HepG2 (cell line): ENCODE measurements around the gene BCAS1. TPM values are rescaled to one million over a fixed set of nuclear protein-coding genes. Genes with fewer than 3 reads are reported as not detected.

Experiments
- ELF1 ChIP-seq: sonication (generic); formaldehyde crosslinking; IDR thresholded peaks from 2 replicates; pipeline ENCODE4 v1.4.0; 2020; ENCODE audit warnings: missing genetic modification reagents
- GATAD2A ChIP-seq: IDR thresholded peaks from 2 replicates; pipeline ENCODE4 v1.6.1; 2016
- HIC2 ChIP-seq: sonication (generic); formaldehyde crosslinking; IDR thresholded peaks from 2 replicates; pipeline ENCODE4 v1.9.0; 2022; ENCODE audit warnings: low read depth, missing genetic modification reagents
- HNF1B ChIP-seq: sonication (generic); formaldehyde crosslinking; IDR thresholded peaks from 2 replicates; pipeline ENCODE4 v1.5.1; 2020; ENCODE audit warnings: mild to moderate bottlenecking, moderate library complexity, missing genetic modification reagents
- KDM1A ChIP-seq: IDR thresholded peaks from 2 replicates; pipeline ENCODE4 v1.6.1; 2016; ENCODE audit warnings: missing compliant biosample characterization
- KLF16 ChIP-seq, 2 experiments: sonication (generic) in 1 of 2; formaldehyde crosslinking in 1 of 2; IDR thresholded peaks; 2 replicates each; pipeline versions ENCODE4 v1.6.1 to v1.8.0; 2016 to 2023; ENCODE audit warnings: missing genetic modification reagents in 2 of 2, missing compliant biosample characterization in 1 of 2
- MAFF ChIP-seq: IDR thresholded peaks from 2 replicates; pipeline ENCODE4 v1.6.1; 2011; ENCODE audit warnings: low read depth, low read length, improper control_type of control experiment
- NFE2 ChIP-seq: sonication (generic); formaldehyde crosslinking; IDR thresholded peaks from 2 replicates; pipeline ENCODE4 v1.4.0; 2020; ENCODE audit warnings: missing genetic modification reagents
- REST ChIP-seq, 2 experiments: IDR thresholded peaks; 2 replicates each; pipeline ENCODE4 v1.6.1; 2011 to 2012; ENCODE audit warnings: low read length in 2 of 2, borderline replicate concordance in 1 of 2, low read depth in 1 of 2, mild to moderate bottlenecking in 1 of 2, moderate library complexity in 1 of 2
- SP140L ChIP-seq: sonication (generic); formaldehyde crosslinking; IDR thresholded peaks from 2 replicates; pipeline ENCODE4 v1.4.0; 2020; ENCODE audit warnings: missing genetic modification reagents, borderline replicate concordance
- ZBTB1 ChIP-seq: sonication (generic); formaldehyde crosslinking; IDR thresholded peaks from 2 replicates; pipeline ENCODE4 v1.4.0; 2020; ENCODE audit warnings: missing genetic modification reagents, borderline replicate concordance
- ZFP1 ChIP-seq: IDR thresholded peaks from 2 replicates; pipeline ENCODE4 v1.6.1; 2016
- ZNF275 ChIP-seq: sonication (generic); formaldehyde crosslinking; IDR thresholded peaks from 2 replicates; pipeline ENCODE4 v1.8.0; 2022; ENCODE audit warnings: missing genetic modification reagents, mild to moderate bottlenecking, inconsistent platforms, borderline replicate concordance
- ZNF549 ChIP-seq: sonication (generic); formaldehyde crosslinking; IDR thresholded peaks from 2 replicates; pipeline ENCODE4 v1.5.0; 2020; ENCODE audit warnings: missing genetic modification reagents
- ZNF563 ChIP-seq: sonication (generic); formaldehyde crosslinking; IDR thresholded peaks from 2 replicates; pipeline ENCODE4 v1.8.0; 2022; ENCODE audit warnings: mild to moderate bottlenecking, moderate library complexity, missing genetic modification reagents
- ZNF639 ChIP-seq: conservative IDR thresholded peaks from 2 replicates; pipeline ENCODE4 v1.6.1; 2018; ENCODE audit warnings: missing genetic modification reagents
- ZNF678 ChIP-seq: sonication (generic); formaldehyde crosslinking; IDR thresholded peaks from 2 replicates; pipeline ENCODE4 v1.4.0; 2020; ENCODE audit warnings: mild to moderate bottlenecking, missing genetic modification reagents
- ZNF704 ChIP-seq: sonication (generic); formaldehyde crosslinking; IDR thresholded peaks from 2 replicates; pipeline ENCODE4 v1.8.1; 2023; ENCODE audit warnings: mild to moderate bottlenecking, inconsistent platforms, moderate library complexity, missing genetic modification reagents, borderline replicate concordance
- ZSCAN21 ChIP-seq: sonication (generic); formaldehyde crosslinking; IDR thresholded peaks from 2 replicates; pipeline ENCODE4 v1.8.0; 2022; ENCODE audit warnings: mild to moderate bottlenecking, missing genetic modification reagents, moderate library complexity, borderline replicate concordance
- polyA plus RNA-seq, 8 experiments: library from polyadenylated mRNA; depleted of rRNA in 3 of 8; stranded (reverse) in 7 of 8; unstranded in 1 of 8; fragments of >200 nt; fragmentation: Illumina TruSeq in 4 of 8; extraction: Trizol in 4 of 8; gene quantifications; 2 replicates each; pipeline versions ENCODE4 v1.2.1 to v1.2.3, GENCODE V29; 2011 to 2016; ENCODE audit warnings: low read depth in 4 of 8, missing spikeins in 1 of 8, mixed read lengths in 1 of 8; ENCODE audit not compliant: insufficient read depth in 1 of 8
- total RNA-seq, 5 experiments: library from RNA; depleted of rRNA; stranded (reverse); fragments of >200 nt; fragmentation: Illumina TruSeq; extraction: Trizol; gene quantifications; 2 replicates each; pipeline ENCODE4 v1.2.3, GENCODE V29; 2016; ENCODE audit warnings: low read depth in 1 of 5

Gene BCAS1
- total and polyA plus RNA-seq, 2 of the 13 experiments (the other 11 are each of a cell fraction or from before 2014, with no cell fraction given) = 0.55 to 0.91 TPM

- TF ChIP-seq ZNF563 (CRISPR knock-in tag) (no peak), KDM1A (CRISPR knock-in tag) (no peak), ZNF678 (CRISPR knock-in tag) (no peak), REST (IDR thresholded peaks at IDR 0.05; ENCODE audit: borderline replicate concordance in 1 of 2, low read depth in 1 of 2, low read length in 2 of 2) (peak in 1 of 2 experiments; percentile 45; a peak in 1 of 4 replicates), MAFF (no peak), ZNF639 (CRISPR knock-in tag) (no peak), SP140L (no peak), ZSCAN21 (CRISPR knock-in tag) (no peak), ZBTB1 (CRISPR knock-in tag) (no peak), KLF16 (CRISPR knock-in tag; IDR thresholded peaks at IDR 0.05) (no peak), ZNF704 (CRISPR knock-in tag) (no peak), ZNF549 (CRISPR knock-in tag) (no peak), ZFP1 (CRISPR knock-in tag) (no peak), HIC2 (no peak), ELF1 (CRISPR knock-in tag) (peak; percentile 47; the same call in 1 of the 2 replicates), NFE2 (CRISPR knock-in tag) (no peak), HNF1B (CRISPR knock-in tag) (no peak), ZNF275 (CRISPR knock-in tag) (no peak), GATAD2A (CRISPR knock-in tag) (no peak)
Measured at GRCh38 chr20:54078296-54078984, 8.0 kb upstream of the BCAS1 start (continued).
